Stimulated activated naive CD8-positive, alpha-beta T cell treated with anti-CD3 and anti-CD28 coated beads, Interleukin-15, Interleukin-2, amounts not matched to agents 100 U/mL and 50 U/mL, for 24 hours (primary cell): Measurements from ENCODE around the gene RASA3.

Experiments
- ATAC-seq: fragments of 150-1000 bp; cut with Tn5 transposase; one replicate; pipeline ENCODE4 v1.10.0; 2021
- DNase-seq: peaks from one replicate; pipeline ENCODE4 v3.0.0; 2021

The RASA3 gene

DNA sequence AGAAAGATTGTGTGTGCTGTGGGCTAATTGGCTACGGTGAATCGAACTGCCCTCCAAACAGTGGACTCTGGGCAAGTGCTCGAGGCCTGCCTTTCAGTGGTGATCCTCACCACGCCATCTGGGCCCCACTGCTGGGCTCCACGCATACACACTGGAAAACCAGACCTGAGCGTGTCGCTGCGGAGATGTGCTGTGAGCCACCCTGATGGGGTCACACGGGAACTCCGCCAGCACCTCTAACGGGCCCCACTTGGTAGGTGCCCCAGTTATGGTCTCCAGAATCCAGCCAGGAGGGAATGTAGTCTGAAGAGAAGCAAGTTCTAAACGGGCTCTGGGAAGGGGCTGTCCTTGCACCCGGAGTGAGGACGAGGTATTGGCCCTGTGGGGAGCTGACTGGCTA, 197.8 kb downstream of the RASA3 start:
- no peak for ATAC-seq
- DNase-seq, result no peak

DNA sequence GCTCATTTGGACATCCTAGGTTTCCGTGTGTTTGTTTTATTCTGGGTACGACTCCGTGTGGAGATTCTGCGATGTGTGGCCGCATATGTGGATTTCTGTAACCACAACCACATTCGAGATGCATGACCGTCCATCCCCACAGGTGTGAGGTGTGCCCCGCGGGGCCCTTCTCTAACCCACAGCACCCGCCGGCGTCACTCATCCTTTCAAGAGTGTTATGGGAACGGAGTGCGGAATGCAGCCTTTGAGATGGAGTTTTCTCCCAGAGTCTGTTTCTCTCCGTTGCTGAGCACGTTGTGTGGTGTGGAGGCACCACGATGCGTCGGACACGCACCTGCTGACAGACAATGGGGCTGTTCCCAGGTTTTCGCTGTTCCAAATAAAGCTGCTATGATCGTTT, 198.5 kb downstream of the RASA3 start:
- ATAC-seq (no peak), DNase-seq (no peak)

DNA sequence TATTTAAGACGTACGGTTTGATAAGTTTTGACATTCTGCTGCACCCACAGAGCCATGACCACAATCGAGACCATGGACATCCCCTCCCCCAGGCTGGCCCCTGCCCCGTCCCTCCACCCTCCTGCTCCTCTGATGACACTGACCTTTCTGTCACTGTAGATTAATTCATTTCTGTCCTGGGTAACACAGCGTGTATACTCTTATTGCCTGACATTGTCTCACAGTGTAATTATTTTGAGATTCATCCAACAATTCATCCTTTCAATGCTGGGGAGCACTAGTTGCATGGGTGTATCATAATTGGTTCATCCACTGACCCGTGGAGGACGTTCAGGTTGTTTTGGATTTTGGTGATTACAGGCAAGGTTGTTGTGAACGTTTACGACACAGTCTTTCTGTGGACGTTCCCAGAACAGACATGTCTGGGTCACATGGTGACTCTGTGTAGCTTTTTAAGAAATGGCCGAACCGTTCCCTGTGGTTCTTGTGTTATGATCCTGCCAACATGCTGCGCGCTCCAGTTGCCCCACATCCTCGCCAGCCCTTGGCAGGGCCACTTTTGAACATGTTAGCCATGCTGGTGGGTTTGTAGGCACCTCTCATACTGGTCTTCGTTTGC, 200.5 kb downstream of the RASA3 start:
- no peak for ATAC-seq
- no peak for DNase-seq

DNA sequence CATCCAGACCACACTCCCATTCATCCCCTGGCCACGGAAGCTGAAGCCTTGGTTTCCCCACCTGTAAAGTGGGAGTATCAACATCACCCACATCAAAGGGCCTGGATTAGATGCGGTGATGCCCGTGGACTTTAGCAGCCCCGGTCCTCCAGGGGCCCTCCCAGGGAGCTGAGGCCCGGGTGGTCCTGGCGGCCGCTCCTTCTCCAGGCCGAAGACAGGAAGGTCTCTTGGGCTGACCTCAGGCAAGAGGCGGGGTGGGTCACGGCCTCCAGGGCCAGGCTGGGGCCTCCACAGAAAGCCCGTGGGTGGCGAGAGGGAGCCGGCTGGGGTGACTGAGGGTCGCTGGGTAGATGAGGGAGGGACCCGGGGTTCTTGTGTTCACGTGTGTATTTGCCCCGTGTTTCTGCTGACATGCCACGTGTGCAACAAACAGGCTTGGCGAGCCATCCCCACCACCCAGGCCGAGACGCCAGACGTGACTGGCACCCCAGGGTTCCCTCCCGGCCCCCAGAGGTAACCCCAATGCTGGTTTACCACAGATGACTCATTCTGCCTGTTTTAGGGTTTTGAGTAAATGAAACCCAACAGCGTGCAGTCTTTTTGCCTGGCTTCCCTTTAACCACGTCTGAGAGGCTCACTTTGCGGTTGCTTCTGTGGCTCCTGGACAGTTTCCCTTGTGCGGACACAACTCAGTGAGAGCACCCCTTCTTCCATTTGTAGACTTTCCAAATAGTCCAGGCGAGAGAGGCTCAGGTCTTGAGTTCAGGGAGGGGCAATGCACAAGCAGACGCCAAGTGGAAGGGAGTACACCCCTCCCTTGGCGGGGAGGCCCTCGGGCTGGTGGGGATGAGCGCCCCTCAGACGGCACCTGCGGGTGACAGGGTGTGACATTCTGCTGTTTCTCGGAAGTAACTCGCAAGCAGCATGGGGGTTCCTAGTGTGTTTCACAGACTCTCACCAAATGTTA, 201.5 kb downstream of the RASA3 start:
- ATAC-seq (peak; percentile 92), DNase-seq (peak; percentile 68)

DNA sequence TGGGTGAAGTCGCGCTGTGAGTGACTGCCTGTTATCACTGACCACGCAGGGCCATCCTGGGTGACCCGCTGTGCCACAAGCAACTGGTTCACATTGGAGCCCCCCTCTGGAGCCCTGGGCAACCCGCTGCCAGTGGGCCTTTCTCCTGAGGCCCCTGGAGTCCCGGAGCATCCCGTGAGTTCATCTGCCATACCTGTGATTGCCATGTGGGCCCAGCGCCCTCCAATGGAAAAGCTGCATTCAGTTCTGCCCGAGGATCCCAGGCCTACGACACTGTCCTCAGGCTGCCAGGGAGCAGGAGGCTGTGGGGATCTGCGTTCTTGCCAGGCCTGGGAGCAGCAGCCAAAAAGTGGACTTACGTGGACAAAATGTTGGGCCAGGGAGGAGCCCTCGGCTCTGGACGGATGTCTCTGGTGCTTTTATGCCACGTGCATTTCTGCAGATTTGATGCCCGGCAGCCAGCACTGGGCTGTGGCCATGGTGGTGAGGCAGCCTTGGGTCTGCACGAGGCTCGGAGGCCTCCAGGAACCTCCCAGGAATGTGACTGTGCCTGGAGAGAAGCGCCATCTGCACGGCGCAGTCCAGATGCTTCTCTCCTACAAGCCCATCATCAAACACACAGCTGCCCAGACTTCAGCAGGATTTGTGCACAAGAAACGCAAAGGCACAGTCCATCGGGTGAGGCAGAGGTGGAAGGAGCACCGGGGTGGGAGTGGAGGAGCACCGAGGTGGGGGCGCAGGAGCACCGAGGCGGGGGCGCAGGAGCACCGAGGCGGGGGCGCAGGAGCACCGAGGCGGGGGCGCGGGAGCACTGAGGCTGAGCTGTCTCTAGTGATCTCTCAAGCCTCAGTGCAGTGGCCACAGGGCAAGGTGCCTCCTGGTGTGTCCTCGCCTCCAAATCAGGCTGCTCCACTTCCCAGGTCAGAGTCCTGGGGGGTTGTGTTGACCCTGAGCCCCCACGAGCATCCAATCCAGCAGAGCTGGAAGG, 202.5 kb downstream of the RASA3 start:
- DNase-seq (no peak), ATAC-seq (no peak)

DNA sequence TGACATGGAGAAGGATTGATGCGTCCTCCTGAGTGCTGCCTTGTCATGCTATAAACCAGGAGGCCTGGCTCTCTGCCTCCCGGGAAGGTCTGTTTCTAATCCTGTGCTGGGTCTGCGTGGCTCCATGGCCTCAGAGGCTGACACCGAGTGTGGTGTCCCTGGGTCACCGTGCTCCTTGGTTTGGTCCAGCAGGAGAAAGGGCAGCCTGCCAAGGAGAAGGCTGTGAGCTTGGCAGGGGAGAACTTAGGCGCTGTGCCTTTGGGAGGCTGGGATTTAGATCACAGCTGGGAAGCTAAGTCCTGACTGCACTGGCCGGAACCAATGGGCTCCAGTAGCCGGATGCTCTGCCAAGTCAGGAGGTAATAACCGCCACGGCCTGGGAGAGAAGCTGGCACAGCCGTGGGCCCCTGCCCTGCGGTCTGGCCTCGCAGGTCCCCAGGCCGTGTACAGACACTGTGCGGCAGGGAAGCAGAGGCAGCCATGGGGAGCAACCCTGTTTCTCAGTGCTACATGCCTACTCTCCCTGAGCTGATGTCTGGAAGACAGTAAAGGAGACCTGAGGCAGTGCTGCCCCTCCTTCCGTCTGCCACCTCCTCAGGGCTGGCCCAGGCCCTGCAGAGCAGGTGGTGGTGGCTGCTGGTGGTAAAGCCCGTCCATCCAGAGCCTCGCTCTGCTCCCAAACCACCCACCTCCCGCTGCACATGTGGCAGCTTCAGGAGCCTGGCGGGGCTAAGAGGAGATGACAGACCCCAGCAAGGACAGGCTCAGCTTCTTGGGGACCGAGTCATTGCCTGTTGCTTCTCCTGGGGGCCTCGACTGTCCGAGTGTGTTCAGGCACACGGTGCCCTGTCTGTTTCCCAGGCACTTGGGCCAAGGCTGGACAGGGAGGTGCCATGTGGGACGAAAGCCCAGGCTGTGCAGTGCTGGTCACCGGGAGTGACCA, 203.5 kb downstream of the RASA3 start:
- DNase-seq (no peak), ATAC-seq (no peak)
